NCI-H748 (cell line): ENCODE results near the gene ZC3H6.
A peak's percentile ranks its signal among the peaks of the same experiment; 100 is the strongest.
"Not testable (repeated sequence)": the region's sequence is repeated elsewhere in the genome, so short reads cannot be mapped to it uniquely, and the experiment has no call there.

Source experiments
- DNase-seq: peaks from one replicate; lab custom pipeline; 2025; ENCODE audit not compliant: unreplicated experiment; lab: John Stamatoyannopoulos, UW

Gene ZC3H6

GRCh38 chr2:112275887-112276773 lies 733 bp downstream of the ZC3H6 start:
- peak; percentile 87 for DNase-seq

- DNase-seq: no peak
Measured at GRCh38 chr2:112276954-112277353, 1.6 kb downstream of the ZC3H6 start.

- no peak for DNase-seq
Measured at GRCh38 chr2:112277596-112278220, 2.3 kb downstream of the ZC3H6 start.

GRCh38 chr2:112282066-112282465 lies 6.7 kb downstream of the ZC3H6 start:
- DNase-seq: not testable (repeated sequence)

GRCh38 chr2:112283535-112283934 lies 8.1 kb downstream of the ZC3H6 start:
- DNase-seq: not testable (repeated sequence)

- DNase-seq: no peak
Measured at GRCh38 chr2:112290088-112290487, 14.7 kb downstream of the ZC3H6 start.

GRCh38 chr2:112290648-112291047 lies 15.3 kb downstream of the ZC3H6 start:
- DNase-seq: no peak

GRCh38 chr2:112293636-112294401 lies 18.4 kb downstream of the ZC3H6 start:
- no peak for DNase-seq

- no peak for DNase-seq
Measured at GRCh38 chr2:112295407-112296078, 20.1 kb downstream of the ZC3H6 start.

- DNase-seq: no peak
Measured at GRCh38 chr2:112296407-112296806, 21.0 kb downstream of the ZC3H6 start.

GRCh38 chr2:112301171-112301584 lies 25.8 kb downstream of the ZC3H6 start:
- no peak for DNase-seq

- no peak for DNase-seq
Measured at GRCh38 chr2:112301973-112302372, 26.6 kb downstream of the ZC3H6 start.

GRCh38 chr2:112304298-112304941 lies 29.0 kb downstream of the ZC3H6 start:
- no peak for DNase-seq

- DNase-seq: no peak
Measured at GRCh38 chr2:112305132-112305531, 29.7 kb downstream of the ZC3H6 start.

- no peak for DNase-seq
Measured at GRCh38 chr2:112310906-112311305, 35.5 kb downstream of the ZC3H6 start.

GRCh38 chr2:112311932-112312331 lies 36.5 kb downstream of the ZC3H6 start:
- DNase-seq: no peak

GRCh38 chr2:112312821-112313220 lies 37.4 kb downstream of the ZC3H6 start:
- DNase-seq: no peak

- no peak for DNase-seq
Measured at GRCh38 chr2:112314856-112315255, 39.5 kb downstream of the ZC3H6 start.

- no peak for DNase-seq
Measured at GRCh38 chr2:112317303-112318158, 42.1 kb downstream of the ZC3H6 start.

GRCh38 chr2:112318515-112318914 lies 43.1 kb downstream of the ZC3H6 start:
- no peak for DNase-seq
